ENCODE data around the gene VANGL2. TPM values are rescaled to one million over a fixed set of nuclear protein-coding genes. Genes with fewer than 3 reads are reported as not detected.

Gene VANGL2
- total and polyA plus RNA-seq, 9 of the 15 experiments (the other 6 are each of a cell fraction or from before 2014, with no cell fraction given), result 0.28 to 4.0 (median 0.98) TPM

- TF ChIP-seq ATF3 (IDR thresholded peaks at IDR 0.05) (peak; percentile 74), ATF3 (CRISPR knock-in tag; conservative IDR thresholded peaks at IDR 0.05) (no peak), ZNF121 (CRISPR knock-in tag; conservative IDR thresholded peaks at IDR 0.05) (no peak), ZNF143 (CRISPR knock-in tag; IDR thresholded peaks at IDR 0.05) (no peak), ARID4B (CRISPR knock-in tag; IDR thresholded peaks at IDR 0.05) (no peak), ZBED1 (IDR thresholded peaks at IDR 0.05) (no peak), RAD21 (CRISPR knock-in tag; conservative IDR thresholded peaks at IDR 0.05 in 1 of 2, IDR thresholded peaks at IDR 0.05 in 1 of 2) (peak in 1 of 2 experiments; percentile 49; a peak in 2 of 4 replicates), GABPB2 (CRISPR knock-in tag; conservative IDR thresholded peaks at IDR 0.05) (no peak), ZNF445 (CRISPR knock-in tag; IDR thresholded peaks at IDR 0.05; ENCODE audit: low read depth) (no peak), TARDBP (IDR thresholded peaks at IDR 0.05) (no peak), SLC30A9 (CRISPR knock-in tag; IDR thresholded peaks at IDR 0.05) (no peak), PKNOX1 (IDR thresholded peaks at IDR 0.05) (peak; percentile 81), JUN (IDR thresholded peaks at IDR 0.05; ENCODE audit: borderline replicate concordance, low read depth, low read length) (peak; percentile 60; the same call in 1 of the 2 replicates), JUN (CRISPR knock-in tag; IDR thresholded peaks at IDR 0.05; ENCODE audit: borderline replicate concordance) (no peak), MCM7 (IDR thresholded peaks at IDR 0.05) (no peak), U2AF2 (optimal IDR thresholded peaks at IDR 0.05; ENCODE audit: low read depth, low read length) (no peak), GATA2 (CRISPR knock-in tag; IDR thresholded peaks at IDR 0.05) (no peak), ZNF79 (CRISPR knock-in tag; IDR thresholded peaks at IDR 0.05; ENCODE audit: low read depth) (no peak), ZNF408 (CRISPR knock-in tag; IDR thresholded peaks at IDR 0.05; ENCODE audit: low read depth) (no peak), ZNF699 (CRISPR knock-in tag; IDR thresholded peaks at IDR 0.05; ENCODE audit: insufficient replicate concordance) (no peak), NFYB (IDR thresholded peaks at IDR 0.05; ENCODE audit: extremely low read depth, insufficient read length) (no peak)
Observed at GRCh38 chr1:160359559-160360226, 40.7 kb upstream of the VANGL2 start (continued).

Measured in K562 (cell line).